D721Med (cell line): Measurements from ENCODE around the gene ITPR3.

Source experiments
- DNase-seq: peaks from one replicate; pipeline ENCODE4 v3.0.0; 2011; ENCODE audit warnings: low spot score; ENCODE audit not compliant: insufficient read length
- FAIRE-seq: peaks from 2 replicates; lab custom pipeline; 2011; peaks lifted over from hg19 to GRCh38; lab: Jason Lieb, UNC
- CTCF ChIP-seq: IDR thresholded peaks from 2 replicates; pipeline ENCODE4 v1.5.1; 2012; ENCODE audit warnings: mild to moderate bottlenecking, control low read depth; ENCODE audit not compliant: insufficient read depth; ENCODE audit errors: missing control alignments

The ITPR3 gene

GRCh38 chr6:33638556-33638955 is 17.4 kb downstream of the ITPR3 start:
- no peak for TF ChIP-seq CTCF
- FAIRE-seq = no peak
- DNase-seq = no peak

GRCh38 chr6:33639559-33639958 is 18.4 kb downstream of the ITPR3 start:
- DNase-seq (no peak), FAIRE-seq (no peak)
- TF ChIP-seq CTCF = no peak

GRCh38 chr6:33640361-33640760 is 19.2 kb downstream of the ITPR3 start:
- FAIRE-seq (no peak), DNase-seq (no peak)
- TF ChIP-seq CTCF = no peak

- FAIRE-seq (no peak), DNase-seq (no peak)
- TF ChIP-seq CTCF = no peak
Measured at GRCh38 chr6:33641144-33641543, 20.0 kb downstream of the ITPR3 start.

GRCh38 chr6:33641602-33642001 is 20.5 kb downstream of the ITPR3 start:
- FAIRE-seq (no peak), DNase-seq (no peak)
- TF ChIP-seq CTCF = no peak

- DNase-seq (no peak), FAIRE-seq (no peak)
- no peak for TF ChIP-seq CTCF
Measured at GRCh38 chr6:33642897-33643296, 21.8 kb downstream of the ITPR3 start.

GRCh38 chr6:33651403-33651802 is 30.3 kb downstream of the ITPR3 start:
- FAIRE-seq = no peak
- TF ChIP-seq CTCF = no peak
- no peak for DNase-seq
